Right ventricle myocardium inferior (tissue), 1 donor: ENCODE data around the gene CAPRIN2. TPM values are rescaled to one million over a fixed set of nuclear protein-coding genes. Genes with fewer than 3 reads are reported as not detected.
A peak's percentile ranks its signal among the peaks of the same experiment; 100 is the strongest.

ENCODE experiments used
- ATAC-seq: fragments of 200-7000 bp; cut with Tn5 transposase; one replicate; pipeline ENCODE4 v1.9.1; 2020; ENCODE audit warnings: mild to moderate bottlenecking, moderate library complexity
- DNase-seq: peaks from one replicate; pipeline ENCODE4 v3.0.0; 2021; ENCODE audit errors: missing footprints
- intact Hi-C: fragments of 100-400 bp; cut with DNase I; formaldehyde crosslinking; loops from one replicate; pipeline ENCODE4 v1.11.0; 2022
- long read RNA-seq: library from polyadenylated mRNA; unstranded; transcript quantifications from one replicate; pipeline ENCODE4 v2.0.0, GENCODE V29; 2021
- total RNA-seq: library from RNA; stranded (reverse); fragmentation: NEBNext Ultra II Directional; extraction: Animal tissue kit (Norgen Biotek cat#: 25700); gene quantifications from one replicate; pipeline ENCODE4 v1.2.1, GENCODE V29; 2021
- donor health status: DM: no; HTN: yes; CAD: no; lungs with severe emphysema.

The CAPRIN2 gene, protein sequence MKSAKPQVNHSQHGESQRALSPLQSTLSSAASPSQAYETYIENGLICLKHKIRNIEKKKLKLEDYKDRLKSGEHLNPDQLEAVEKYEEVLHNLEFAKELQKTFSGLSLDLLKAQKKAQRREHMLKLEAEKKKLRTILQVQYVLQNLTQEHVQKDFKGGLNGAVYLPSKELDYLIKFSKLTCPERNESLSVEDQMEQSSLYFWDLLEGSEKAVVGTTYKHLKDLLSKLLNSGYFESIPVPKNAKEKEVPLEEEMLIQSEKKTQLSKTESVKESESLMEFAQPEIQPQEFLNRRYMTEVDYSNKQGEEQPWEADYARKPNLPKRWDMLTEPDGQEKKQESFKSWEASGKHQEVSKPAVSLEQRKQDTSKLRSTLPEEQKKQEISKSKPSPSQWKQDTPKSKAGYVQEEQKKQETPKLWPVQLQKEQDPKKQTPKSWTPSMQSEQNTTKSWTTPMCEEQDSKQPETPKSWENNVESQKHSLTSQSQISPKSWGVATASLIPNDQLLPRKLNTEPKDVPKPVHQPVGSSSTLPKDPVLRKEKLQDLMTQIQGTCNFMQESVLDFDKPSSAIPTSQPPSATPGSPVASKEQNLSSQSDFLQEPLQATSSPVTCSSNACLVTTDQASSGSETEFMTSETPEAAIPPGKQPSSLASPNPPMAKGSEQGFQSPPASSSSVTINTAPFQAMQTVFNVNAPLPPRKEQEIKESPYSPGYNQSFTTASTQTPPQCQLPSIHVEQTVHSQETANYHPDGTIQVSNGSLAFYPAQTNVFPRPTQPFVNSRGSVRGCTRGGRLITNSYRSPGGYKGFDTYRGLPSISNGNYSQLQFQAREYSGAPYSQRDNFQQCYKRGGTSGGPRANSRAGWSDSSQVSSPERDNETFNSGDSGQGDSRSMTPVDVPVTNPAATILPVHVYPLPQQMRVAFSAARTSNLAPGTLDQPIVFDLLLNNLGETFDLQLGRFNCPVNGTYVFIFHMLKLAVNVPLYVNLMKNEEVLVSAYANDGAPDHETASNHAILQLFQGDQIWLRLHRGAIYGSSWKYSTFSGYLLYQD
- total RNA-seq: 23.2 TPM
- long read RNA-seq, partial matches to known transcripts: 0 of 13 reads
- long read RNA-seq, other reads (novel, unspliced or antisense): 13 of 13 reads

DNA sequence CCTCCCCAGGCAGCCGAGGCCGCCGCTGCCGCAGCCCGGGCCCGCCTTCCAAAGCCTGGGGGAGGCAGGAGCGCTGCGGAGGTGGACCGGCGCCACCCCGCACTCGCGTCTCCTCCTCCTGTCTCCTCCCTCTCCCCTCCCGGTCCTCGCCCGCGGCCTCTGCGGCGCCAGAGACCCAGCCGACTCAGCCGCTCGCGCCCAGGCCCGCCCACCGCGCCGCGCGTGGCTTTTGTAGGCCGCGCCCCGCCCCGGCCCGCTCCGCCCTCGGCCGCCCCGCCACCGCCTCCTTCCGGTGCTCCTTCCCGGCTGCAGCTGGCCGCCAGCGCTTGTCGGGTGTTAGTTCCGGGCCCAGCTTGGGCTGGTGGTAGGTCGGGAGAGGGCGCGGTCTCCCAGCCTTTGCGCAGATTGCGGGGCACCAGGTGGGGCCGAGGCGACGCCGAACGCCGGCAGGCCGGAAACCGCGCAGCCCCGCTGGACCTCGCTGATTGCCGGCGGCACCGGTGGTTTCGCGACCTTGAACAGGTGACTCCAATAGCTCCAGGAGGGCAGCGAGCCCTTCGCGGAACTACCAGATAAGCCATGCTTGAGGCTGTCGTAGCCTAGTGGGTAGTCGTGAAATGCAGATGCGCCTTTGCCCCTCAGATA, at the start of gene CAPRIN2:
Gene CAPRIN2 (minus strand): TSS at position 202 of the 645 bp plus-strand sequence. CDS start 1,431 bp downstream, outside the sequence.
- ATAC-seq: peak; percentile 100
- DNase-seq: peak; percentile 99
- intact Hi-C loops: loop anchor here (2.0 kb wide), 1 partner anchor 60 kb away; the partner anchor contains the start of gene IPO8

DNA sequence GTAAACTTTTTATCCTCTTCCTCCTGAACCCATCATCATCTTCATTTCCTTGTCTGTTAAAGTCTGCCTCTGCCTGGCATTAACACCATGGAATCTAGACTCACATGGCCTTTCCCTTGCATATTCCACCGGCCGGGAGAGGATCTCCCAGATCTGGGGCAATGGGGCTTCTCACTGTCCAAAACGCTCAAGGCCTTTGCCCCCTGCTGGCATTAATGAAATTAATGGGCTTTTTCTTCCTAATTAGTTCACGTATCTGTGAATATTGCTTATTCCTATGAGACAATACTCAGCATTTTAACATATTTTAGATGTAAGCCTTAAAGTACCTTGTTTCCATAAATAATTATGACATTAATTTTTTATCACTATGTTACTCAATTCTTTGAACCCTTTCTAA, 42.9 kb upstream of the CAPRIN2 start:
- DNase-seq: no peak
- intact Hi-C loops: no loop called here
- ATAC-seq: no peak

DNA sequence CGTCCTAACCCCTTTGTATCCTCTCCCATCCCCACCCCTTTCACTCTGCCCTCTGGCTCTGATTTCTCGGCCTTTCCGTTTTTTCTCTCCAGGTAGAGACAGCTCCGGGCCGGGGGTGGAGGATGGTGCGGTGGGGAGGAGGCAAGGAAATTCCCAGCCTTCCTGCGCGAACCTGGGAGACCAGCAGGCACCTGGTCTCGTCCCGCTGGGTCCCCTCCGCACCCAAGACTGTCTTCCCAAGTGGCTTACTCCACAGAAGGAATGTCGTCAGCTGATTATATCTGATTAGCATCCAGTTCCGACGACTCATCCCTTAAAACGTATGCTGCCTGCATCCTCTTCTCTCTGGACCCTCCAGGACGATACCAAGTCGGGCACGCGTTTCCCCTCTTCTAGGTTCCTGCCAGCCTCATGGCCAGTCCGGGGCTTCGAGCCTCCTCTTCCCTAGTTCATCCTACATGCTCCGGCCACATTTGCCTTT, 42.2 kb upstream of the CAPRIN2 start:
- no peak for DNase-seq
- intact Hi-C loops: no loop called here
- no peak for ATAC-seq

- ATAC-seq: peak; percentile 55
- intact Hi-C loops: no loop called here
- DNase-seq: no peak
Observed at GRCh38 chr12:30796313-30796780, 41.6 kb upstream of the CAPRIN2 start.

- peak; percentile 78 for DNase-seq
- intact Hi-C loops: no loop called here
- ATAC-seq: peak; percentile 67
Observed at GRCh38 chr12:30795410-30796312, 40.9 kb upstream of the CAPRIN2 start.

DNA sequence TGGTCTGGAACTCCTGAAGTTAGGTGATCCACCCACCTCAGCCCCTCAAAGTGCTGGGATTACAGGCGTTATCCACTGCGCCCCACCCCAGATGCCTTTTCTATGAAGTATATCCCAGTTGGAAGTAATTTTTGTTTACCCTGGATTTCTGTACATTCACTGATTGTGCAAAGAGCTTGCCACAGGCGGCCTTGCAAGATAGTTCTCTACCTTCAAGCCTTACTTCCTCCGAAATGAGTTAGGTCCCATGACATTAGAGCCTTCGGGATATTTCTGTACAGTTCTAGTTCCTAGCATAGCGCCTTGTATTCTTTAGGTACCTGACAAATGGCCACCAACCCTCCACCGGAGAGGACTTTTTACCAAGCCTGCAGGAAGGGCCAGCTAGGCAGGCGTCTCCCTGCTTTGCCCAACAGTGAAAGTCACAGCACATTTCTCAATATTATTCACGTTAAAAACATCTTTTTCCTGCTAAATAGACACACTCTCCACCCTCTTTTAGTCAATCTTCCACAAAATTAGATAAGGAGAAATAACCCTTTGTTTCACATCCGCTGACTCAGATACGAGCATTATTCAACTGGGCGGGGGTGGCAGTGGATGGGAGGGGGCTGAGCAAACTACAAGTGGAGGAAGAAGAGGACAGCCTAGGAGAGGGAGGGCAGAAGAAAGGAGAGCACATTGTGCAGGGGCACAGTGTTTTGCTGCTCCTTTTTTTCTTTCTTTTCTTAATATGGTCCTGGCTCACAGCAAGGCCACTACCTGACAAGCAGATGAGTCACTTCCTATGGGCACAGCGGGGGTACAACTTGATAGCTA, 40.0 kb upstream of the CAPRIN2 start:
- intact Hi-C loops: no loop called here
- ATAC-seq (peak; percentile 19), DNase-seq (no peak)

GRCh38 chr12:30794020-30794419, 39.3 kb upstream of the CAPRIN2 start:
- intact Hi-C loops: no loop called here
- ATAC-seq: no peak
- no peak for DNase-seq

DNA sequence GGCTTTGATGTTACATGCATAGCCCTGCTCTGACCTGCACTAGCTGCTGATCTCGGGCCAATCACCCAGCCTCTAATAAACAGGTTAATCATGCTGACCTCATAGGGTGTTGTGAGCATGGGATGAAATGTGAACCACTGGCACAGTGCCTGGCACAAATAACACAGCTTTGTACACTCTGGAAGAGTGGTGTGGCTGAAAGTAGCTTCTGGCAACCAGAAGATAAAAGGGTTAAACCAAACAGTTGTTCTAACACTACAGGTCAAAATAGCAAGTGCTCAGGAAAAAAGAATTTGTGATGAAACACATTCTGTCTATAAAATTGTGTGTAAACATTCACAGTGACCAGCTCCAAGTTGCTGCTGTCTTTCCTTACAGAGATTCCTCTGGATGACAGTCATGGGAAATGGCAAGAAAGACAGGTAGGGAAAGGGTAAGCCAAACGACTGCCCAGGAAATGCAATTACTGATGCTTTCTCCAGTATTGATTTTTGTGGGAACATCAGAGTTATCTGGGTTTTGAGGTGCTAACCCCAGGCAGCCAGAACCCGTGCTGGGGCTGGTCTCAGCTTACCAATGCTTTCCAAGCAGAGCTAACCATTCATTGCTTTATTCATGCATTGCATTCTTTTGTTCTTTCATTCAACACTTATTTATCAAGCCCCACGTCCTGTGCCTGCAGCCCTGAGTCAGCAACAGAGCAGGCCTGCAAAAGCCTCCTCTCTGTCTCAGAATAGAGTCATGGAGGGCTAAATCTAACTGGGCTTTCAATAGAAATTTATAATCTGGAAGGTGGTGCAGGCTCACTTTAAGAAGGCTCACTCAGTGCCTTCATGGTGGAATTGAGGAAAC, 38.1 kb upstream of the CAPRIN2 start:
- intact Hi-C loops: no loop called here
- DNase-seq (no peak), ATAC-seq (no peak)

- ATAC-seq: no peak
- intact Hi-C loops: no loop called here
- no peak for DNase-seq
Observed at GRCh38 chr12:30792085-30792484, 37.3 kb upstream of the CAPRIN2 start.

DNA sequence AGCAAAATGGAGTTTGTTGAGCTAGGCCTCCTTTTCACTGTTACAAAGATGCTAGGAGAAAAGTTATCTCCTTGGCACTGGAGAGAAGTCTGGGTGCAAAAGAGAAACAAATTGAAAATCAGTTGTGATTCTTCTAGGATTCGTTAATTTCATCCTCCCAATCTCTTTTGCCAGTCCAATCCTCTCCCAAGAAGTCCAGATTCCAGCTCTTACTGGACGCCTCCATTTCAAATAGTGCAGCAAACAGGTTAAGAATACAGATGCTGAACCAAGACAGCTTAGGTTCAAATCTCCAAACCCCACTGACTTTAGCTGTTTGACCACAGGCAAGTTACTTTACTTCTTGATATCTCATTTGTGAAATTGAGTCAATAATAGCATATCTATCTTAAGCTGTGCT, 34.0 kb upstream of the CAPRIN2 start:
- intact Hi-C loops: no loop called here
- no peak for ATAC-seq

GRCh38 chr12:30785630-30786029, 30.9 kb upstream of the CAPRIN2 start:
- ATAC-seq (no peak), DNase-seq (no peak)
- intact Hi-C loops: no loop called here

More for the DNA sequence above, 34.0 kb upstream of the CAPRIN2 start:
- no peak for DNase-seq

DNA sequence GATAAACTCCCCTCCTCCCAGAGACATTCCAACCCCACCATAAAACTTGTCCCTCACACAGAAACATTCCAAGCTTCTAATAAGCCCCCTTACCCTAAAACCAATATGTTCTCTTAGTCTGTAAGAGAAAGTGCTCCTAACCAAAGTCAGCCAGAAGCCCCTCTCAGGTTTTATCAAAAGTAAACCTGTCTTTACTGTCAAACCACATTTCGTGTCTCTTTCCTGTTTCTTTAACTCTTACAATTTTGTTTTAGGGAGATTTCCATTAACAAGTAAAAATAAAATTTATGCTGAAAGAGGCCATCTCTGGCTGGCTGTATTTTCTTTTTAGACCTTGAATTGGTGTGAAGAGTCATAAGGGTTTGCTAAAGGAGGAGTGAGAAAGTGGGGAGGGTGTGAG, 29.8 kb upstream of the CAPRIN2 start:
- no peak for ATAC-seq
- DNase-seq: no peak
- intact Hi-C loops: no loop called here

DNA sequence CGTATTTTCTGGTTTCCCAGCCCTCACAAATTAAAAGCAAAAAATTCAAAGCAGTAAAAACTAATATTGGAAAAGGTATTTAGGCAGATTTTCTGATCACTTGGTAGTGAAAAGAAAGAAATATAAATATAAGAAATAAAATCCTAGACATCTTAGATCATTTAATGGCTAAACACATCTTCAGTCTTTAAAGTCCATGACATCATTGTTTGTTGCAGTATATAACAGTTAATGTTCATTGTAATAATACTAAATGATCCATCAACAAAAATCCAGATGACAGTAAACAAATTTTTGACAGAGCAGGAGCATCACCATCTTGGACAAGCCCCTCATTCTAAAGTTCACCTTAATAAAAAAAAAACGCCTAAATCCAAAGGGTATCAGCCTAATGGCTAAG, 29.2 kb upstream of the CAPRIN2 start:
- ATAC-seq (no peak), DNase-seq (no peak)
- intact Hi-C loops: no loop called here

GRCh38 chr12:30782316-30783173, 27.8 kb upstream of the CAPRIN2 start:
- no peak for DNase-seq
- peak; percentile 67 for ATAC-seq
- intact Hi-C loops: no loop called here

- no peak for ATAC-seq
- intact Hi-C loops: no loop called here
- no peak for DNase-seq
Observed at GRCh38 chr12:30779578-30779977, 24.8 kb upstream of the CAPRIN2 start.
